Measurements from ENCODE around the gene TMEM178B.

The TMEM178B gene

GRCh38 chr7:141466151-141466904 lies 392.5 kb downstream of the TMEM178B start:
- H3K36me3 Mint-ChIP-seq (ENCODE audit: low read depth) = no peaks in the 10 kb centered on the region
- H3K27me3 Mint-ChIP-seq (ENCODE audit: low read depth) = peaks cover 8% of the 10 kb centered on the region
- no peak overlapping the region for H3K4me3 Mint-ChIP-seq
- TF ChIP-seq, protein P1, sequence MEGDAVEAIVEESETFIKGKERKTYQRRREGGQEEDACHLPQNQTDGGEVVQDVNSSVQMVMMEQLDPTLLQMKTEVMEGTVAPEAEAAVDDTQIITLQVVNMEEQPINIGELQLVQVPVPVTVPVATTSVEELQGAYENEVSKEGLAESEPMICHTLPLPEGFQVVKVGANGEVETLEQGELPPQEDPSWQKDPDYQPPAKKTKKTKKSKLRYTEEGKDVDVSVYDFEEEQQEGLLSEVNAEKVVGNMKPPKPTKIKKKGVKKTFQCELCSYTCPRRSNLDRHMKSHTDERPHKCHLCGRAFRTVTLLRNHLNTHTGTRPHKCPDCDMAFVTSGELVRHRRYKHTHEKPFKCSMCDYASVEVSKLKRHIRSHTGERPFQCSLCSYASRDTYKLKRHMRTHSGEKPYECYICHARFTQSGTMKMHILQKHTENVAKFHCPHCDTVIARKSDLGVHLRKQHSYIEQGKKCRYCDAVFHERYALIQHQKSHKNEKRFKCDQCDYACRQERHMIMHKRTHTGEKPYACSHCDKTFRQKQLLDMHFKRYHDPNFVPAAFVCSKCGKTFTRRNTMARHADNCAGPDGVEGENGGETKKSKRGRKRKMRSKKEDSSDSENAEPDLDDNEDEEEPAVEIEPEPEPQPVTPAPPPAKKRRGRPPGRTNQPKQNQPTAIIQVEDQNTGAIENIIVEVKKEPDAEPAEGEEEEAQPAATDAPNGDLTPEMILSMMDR (IDR thresholded peaks at IDR 0.05; ENCODE audit: unreplicated experiment in 3 of 3) = no peak
- H3K9me3 Mint-ChIP-seq = no peaks in the 10 kb centered on the region
- peaks cover under 1% of the 10 kb centered on the region for H3K4me1 Mint-ChIP-seq
- no peak overlapping the region for H3K27ac Mint-ChIP-seq

DNA sequence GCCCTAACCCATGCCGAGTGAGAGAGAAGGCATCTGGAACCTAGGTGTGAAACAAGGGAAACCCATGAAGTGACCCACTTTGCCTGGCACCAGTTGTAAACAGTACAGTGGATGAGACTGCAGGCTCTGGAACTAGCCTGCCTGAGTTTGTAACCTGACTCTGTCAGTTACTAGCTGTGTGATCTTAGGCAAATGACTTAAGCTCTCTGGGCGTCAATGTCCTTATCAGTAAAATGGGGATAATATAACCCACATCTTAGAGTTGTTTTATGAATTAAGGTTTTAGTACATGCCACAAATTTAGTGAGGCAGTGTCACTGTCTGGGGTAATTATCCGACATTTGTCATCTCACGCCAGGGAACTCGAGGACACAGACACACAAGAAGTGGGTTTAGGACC lies 394.5 kb downstream of the TMEM178B start:
- no peaks in the 10 kb centered on the region for H3K4me1 Mint-ChIP-seq
- no peaks in the 10 kb centered on the region for H3K9me3 Mint-ChIP-seq
- TF ChIP-seq, protein P1 (IDR thresholded peaks at IDR 0.05; ENCODE audit: unreplicated experiment in 3 of 3) = no peak
- peaks cover 7% of the 10 kb centered on the region for H3K27me3 Mint-ChIP-seq (ENCODE audit: low read depth)
- H3K36me3 Mint-ChIP-seq (ENCODE audit: low read depth) = no peaks in the 10 kb centered on the region
- H3K27ac Mint-ChIP-seq = no peak overlapping the region
- H3K4me3 Mint-ChIP-seq = no peak overlapping the region

DNA sequence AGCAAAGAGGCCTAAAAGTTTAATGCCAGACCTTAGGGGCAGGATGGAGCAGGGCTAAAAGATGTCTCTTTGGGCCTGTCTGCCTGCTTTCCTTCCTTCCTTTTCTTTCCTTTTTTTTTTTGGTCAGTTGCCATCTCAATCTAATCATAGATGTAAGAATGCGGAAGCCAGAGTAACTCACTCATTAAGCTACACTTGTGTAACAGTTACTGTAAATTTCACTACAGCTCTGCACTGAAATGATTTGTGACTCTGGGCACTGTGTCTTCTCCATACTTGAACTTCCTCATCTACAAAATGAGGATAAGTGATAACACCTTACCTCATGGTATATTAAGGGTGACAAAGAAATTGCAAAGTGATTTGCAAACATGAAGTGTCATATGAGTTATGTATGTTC lies 401.8 kb downstream of the TMEM178B start:
- H3K9me3 Mint-ChIP-seq = no peaks in the 10 kb centered on the region
- H3K27ac Mint-ChIP-seq = no peak overlapping the region
- H3K4me1 Mint-ChIP-seq = no peaks in the 10 kb centered on the region
- TF ChIP-seq, protein P1 (IDR thresholded peaks at IDR 0.05; ENCODE audit: unreplicated experiment in 3 of 3) = no peak
- H3K27me3 Mint-ChIP-seq (ENCODE audit: low read depth) = no peaks in the 10 kb centered on the region
- H3K36me3 Mint-ChIP-seq (ENCODE audit: low read depth) = no peaks in the 10 kb centered on the region
- H3K4me3 Mint-ChIP-seq = no peak overlapping the region

DNA sequence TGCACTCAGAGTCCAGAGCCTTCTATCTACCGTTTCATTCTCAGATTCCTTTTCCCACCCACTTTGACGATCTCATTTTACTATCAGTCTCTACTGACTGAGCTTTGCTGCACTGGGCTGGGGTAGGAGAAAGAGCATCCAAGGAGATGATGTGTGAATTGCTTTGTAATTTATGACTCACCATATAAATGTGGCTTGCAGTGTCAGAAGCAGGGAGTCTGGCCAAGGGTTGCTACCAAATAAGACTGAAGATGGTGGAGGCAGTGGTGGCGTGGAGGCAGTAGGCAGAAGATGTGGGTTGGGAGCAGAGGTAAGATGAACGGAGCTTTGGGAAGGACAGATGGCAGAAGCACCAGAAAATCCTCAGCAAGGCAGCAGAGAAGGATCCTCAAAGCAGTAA lies 404.0 kb downstream of the TMEM178B start:
- H3K27me3 Mint-ChIP-seq (ENCODE audit: low read depth) = peaks cover 7% of the 10 kb centered on the region
- no peaks in the 10 kb centered on the region for H3K36me3 Mint-ChIP-seq (ENCODE audit: low read depth)
- H3K9me3 Mint-ChIP-seq = no peaks in the 10 kb centered on the region
- H3K4me3 Mint-ChIP-seq = no peak overlapping the region
- no peak overlapping the region for H3K27ac Mint-ChIP-seq
- H3K4me1 Mint-ChIP-seq = no peaks in the 10 kb centered on the region
- TF ChIP-seq, protein P1 (IDR thresholded peaks at IDR 0.05; ENCODE audit: unreplicated experiment in 3 of 3) = no peak

- no peak overlapping the region for H3K27ac Mint-ChIP-seq
- H3K4me3 Mint-ChIP-seq = no peak overlapping the region
- TF ChIP-seq, protein P1 (IDR thresholded peaks at IDR 0.05; ENCODE audit: unreplicated experiment in 3 of 3) = no peak
- H3K27me3 Mint-ChIP-seq (ENCODE audit: low read depth) = peaks cover 7% of the 10 kb centered on the region
- no peaks in the 10 kb centered on the region for H3K9me3 Mint-ChIP-seq
- no peaks in the 10 kb centered on the region for H3K4me1 Mint-ChIP-seq
- no peaks in the 10 kb centered on the region for H3K36me3 Mint-ChIP-seq (ENCODE audit: low read depth)
Observed at GRCh38 chr7:141478845-141479244, 405.0 kb downstream of the TMEM178B start.

DNA sequence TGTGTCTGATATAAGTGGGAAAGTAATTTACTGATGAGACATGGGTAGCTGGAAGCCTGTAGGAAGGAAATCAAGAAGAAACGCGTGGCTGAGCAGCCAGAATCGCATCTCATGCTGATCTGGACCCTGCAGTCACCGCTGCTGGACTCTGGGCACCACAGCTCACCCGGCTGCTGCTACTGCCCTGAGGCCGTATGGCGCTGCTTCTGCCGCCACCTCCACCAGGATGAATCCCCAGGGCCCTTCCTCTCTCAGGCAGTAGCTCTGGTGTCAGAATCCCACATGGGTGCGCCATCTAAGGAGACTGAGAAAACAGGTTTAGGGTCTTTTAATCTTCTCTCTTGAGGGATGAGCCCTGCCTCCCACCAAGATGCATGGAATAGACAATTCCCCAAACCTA lies 407.1 kb downstream of the TMEM178B start:
- Mint-ChIP-seq H3K36me3 (ENCODE audit: low read depth) (no peaks in the 10 kb centered on the region), H3K27me3 (ENCODE audit: low read depth) (peaks cover 10% of the 10 kb centered on the region), H3K4me1 (no peaks in the 10 kb centered on the region), H3K4me3 (no peak overlapping the region), H3K27ac (no peak overlapping the region), H3K9me3 (no peaks in the 10 kb centered on the region)
- TF ChIP-seq, protein P1 (IDR thresholded peaks at IDR 0.05; ENCODE audit: unreplicated experiment in 3 of 3) = no peak
